BLaER1 (cell line): ENCODE data around the gene AGPAT3.

Source experiments
- H3K27ac ChIP-seq: shearing (Covaris generic); formaldehyde crosslinking; 2 replicates; pipeline ENCODE4 v1.8.1; 2022
- H3K27me3 ChIP-seq: shearing (Covaris generic); formaldehyde crosslinking; 2 replicates; pipeline ENCODE4 v1.8.1; 2022
- H3K36me3 ChIP-seq: shearing (Covaris generic); formaldehyde crosslinking; 2 replicates; pipeline ENCODE4 v1.8.1; 2022
- H3K4me1 ChIP-seq: shearing (Covaris generic); formaldehyde crosslinking; 2 replicates; pipeline ENCODE4 v1.8.1; 2022
- H3K4me2 ChIP-seq: shearing (Covaris generic); formaldehyde crosslinking; 2 replicates; pipeline ENCODE4 v1.8.1; 2022
- H3K4me3 ChIP-seq: shearing (Covaris generic); formaldehyde crosslinking; 2 replicates; pipeline ENCODE4 v1.8.1; 2022
- H3K9ac ChIP-seq: shearing (Covaris generic); formaldehyde crosslinking; 2 replicates; pipeline ENCODE4 v1.8.1; 2022
- H3K9me3 ChIP-seq: shearing (Covaris generic); formaldehyde crosslinking; 2 replicates; pipeline ENCODE4 v1.8.1; 2022
- H4K20me1 ChIP-seq: shearing (Covaris generic); formaldehyde crosslinking; 2 replicates; pipeline ENCODE4 v1.8.1; 2022
- Cebpa-rat ChIP-seq: shearing (Covaris generic); IDR thresholded peaks from 2 replicates; pipeline ENCODE4 v1.8.1; 2022

AGPAT3 gene

DNA sequence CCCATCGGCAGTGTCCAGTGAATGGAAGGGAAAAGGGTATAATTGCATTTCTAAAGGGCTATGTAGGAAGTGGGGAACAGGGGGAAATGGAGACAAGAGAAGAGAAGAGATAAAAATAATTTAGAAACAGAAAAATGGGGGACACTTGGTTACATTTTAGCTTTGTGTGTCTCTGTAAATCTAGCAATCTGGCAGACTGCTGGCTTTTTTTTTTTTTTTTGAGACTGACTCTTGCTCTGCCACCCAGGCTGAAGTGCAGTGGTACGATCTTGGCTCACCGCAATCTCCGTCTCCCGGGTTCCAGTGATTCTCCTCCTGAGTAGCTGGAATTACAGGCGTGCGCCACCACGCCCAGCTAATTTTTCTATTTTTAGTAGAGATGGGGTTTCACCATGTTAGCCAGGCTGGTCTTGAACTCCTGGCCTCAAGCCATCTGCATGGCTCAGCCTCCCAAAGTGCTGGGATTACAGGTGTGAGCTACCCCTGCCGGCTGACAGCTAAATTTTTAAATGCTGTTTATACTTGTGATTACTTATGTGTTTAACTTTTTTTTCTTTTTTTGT, 53.4 kb downstream of the AGPAT3 start:
- no peak overlapping the region for H3K27ac ChIP-seq
- H3K36me3 ChIP-seq: no peaks in the 10 kb centered on the region
- H3K4me3 ChIP-seq: no peak overlapping the region
- peaks cover 20% of the 10 kb centered on the region for H3K27me3 ChIP-seq
- no peak for TF ChIP-seq Cebpa-rat
- H3K9ac ChIP-seq: no peak overlapping the region
- H4K20me1 ChIP-seq: peaks cover 98% of the 10 kb centered on the region
- H3K4me1 ChIP-seq: peaks cover 72% of the 10 kb centered on the region
- no peak overlapping the region for H3K4me2 ChIP-seq
- peaks cover 1% of the 10 kb centered on the region for H3K9me3 ChIP-seq

DNA sequence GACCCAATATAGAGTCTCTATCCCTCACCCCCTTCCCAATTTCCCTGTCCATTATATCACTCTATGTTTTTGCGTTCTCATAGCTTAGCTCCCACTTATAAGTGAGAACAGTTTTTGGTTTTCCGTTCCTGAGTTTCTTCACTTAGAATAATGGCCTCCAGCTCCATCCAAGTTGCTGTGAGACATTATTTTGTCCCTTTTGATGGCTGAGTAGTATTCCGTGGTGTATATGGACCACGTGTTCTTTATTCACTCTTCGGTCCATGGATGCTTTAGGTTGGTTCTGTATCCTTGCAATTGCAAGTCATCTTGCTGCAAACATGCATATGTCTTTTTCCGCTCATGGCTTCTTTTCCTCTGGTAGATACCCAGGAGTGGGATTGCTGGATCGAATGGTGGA, 54.3 kb downstream of the AGPAT3 start:
- Histone ChIP-seq H3K4me3 (no peak overlapping the region), H3K4me1 (peaks cover 72% of the 10 kb centered on the region), H3K4me2 (no peak overlapping the region), H3K9ac (no peak overlapping the region), H3K9me3 (no peaks in the 10 kb centered on the region), H3K27ac (no peak overlapping the region), H4K20me1 (peaks cover 98% of the 10 kb centered on the region), H3K36me3 (no peaks in the 10 kb centered on the region), H3K27me3 (peaks cover 20% of the 10 kb centered on the region)
- no peak for TF ChIP-seq Cebpa-rat

DNA sequence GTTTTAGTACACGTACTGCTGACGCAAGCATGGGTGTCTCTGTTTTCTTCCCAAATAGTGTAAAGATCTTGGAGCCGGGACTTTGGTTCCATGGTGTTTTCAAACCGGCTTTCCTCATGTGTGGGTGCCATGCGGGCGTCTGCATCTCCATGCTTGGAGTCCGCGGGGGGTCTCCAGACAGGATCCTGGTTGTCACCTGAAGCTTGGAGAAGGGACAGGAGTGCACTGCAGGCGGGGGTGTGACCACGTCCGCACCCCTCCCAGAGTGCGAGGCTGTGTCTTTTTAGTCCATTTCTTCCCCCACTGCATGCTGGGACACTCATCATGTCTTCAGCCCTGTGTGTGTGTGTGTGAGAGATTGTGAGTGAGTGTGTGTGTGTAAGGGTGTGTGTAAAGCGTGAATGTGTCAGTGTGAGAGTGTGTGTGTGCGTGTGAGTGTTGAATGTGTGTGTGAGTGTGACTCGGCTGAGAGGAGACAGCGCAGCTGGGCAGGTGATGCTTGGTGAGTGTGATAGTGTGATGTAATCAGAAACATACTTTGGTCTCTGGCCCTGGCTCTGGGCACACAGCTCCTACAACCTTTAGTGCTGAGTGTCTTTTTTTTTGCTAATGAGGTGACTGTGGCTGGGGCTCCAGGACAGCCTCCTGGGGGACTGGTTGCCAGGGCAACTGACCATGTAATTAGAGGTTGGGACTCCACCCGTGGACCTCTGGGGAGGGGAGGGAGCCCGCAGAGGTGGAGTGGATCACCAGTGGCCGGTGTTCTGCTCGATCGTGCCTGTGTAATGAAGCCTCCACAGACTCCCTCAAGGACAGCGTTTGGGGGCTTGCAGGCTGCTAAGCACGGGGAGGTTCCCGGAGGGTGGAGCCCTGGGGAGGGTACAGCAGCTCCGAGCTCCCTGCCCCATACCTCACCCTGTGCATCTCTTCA, 55.1 kb downstream of the AGPAT3 start:
- Histone ChIP-seq H3K4me1 (peaks cover 70% of the 10 kb centered on the region), H3K9ac (no peak overlapping the region), H3K4me3 (no peak overlapping the region), H3K9me3 (no peaks in the 10 kb centered on the region), H3K36me3 (peaks cover 4% of the 10 kb centered on the region; the same call in 1 of the 2 replicates), H3K27me3 (peaks cover 20% of the 10 kb centered on the region), H3K4me2 (peak overlapping the region; percentile 76), H4K20me1 (peaks cover 98% of the 10 kb centered on the region), H3K27ac (no peak overlapping the region)
- no peak for TF ChIP-seq Cebpa-rat

DNA sequence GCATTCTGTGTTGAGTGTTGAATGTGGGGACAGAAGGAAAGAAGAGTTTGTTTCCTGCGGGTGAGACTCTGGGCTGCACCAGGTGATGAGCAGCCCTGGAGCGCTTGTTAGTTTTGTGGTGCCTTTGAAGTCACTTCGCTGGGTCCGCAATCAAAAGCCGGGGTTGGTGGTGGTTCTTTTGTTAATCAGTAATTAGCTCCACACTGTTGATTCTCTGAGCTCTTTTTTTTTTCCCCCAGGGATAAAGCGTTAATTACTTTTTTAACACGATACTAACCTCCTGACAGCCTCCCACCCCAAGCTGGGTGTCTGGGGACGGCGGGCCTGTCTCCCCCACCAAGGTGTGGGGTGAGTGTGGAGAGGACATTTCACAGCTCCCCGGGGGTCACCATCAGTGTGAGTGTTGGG, 56.6 kb downstream of the AGPAT3 start:
- H3K4me2 ChIP-seq: peak overlapping the region; percentile 76
- H3K27me3 ChIP-seq: peaks cover 15% of the 10 kb centered on the region
- no peak overlapping the region for H3K27ac ChIP-seq
- H3K36me3 ChIP-seq: peaks cover 14% of the 10 kb centered on the region; the same call in 1 of the 2 replicates
- H3K4me1 ChIP-seq: peaks cover 64% of the 10 kb centered on the region
- H4K20me1 ChIP-seq: peaks cover 98% of the 10 kb centered on the region
- 0 out of 2 replicates have a peak overlapping the region, but pooled peaks have one; percentile 15 for H3K9ac ChIP-seq
- H3K9me3 ChIP-seq: no peaks in the 10 kb centered on the region
- TF ChIP-seq Cebpa-rat: no peak
- no peak overlapping the region for H3K4me3 ChIP-seq

DNA sequence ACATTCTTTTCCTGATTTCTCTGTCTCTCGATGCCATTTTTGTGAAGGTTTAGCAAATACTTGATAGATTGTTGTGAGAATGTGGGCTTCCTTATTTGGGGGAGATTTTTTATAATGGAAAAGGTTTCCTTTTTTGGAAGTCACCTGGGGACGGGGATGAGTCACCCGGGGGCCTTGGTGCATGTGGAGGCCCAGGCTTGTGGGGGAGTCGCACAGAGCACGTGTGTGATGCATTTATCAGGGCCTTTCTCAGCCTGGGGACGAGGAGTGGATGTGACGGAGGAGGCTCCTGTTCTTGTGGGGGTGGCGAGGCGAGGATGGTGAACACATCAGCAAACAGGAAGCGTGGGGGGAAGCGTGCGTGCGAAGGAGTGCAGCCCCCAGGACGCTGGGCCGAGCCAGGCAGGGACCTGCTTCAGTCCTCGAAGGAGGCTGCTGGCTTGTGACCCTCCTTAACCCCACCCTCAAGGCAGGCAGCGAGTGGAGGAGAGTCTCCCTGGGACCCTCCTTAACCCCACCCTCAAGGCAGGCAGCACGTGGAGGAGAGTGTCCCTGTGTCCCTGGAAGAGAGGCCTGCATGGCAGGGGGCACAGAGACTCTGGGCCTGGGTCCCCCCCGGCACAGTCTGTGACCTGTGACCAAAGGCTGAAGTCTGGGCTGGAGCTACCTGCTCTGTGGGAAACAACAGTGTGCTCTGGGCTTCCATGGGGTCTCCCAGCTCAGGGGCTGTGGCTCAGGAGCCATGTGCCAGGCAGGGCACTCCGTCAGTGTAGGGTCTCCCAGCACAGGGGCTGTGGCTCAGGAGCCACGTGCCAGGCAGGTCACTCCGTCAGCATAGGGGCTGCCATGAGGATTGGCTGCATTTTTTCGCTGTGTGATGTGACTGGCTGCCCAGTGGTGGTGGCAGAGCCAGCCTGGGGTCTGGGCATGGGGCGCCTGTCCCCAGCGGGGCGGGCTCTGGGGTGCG, 57.2 kb downstream of the AGPAT3 start:
- no peak for TF ChIP-seq Cebpa-rat
- no peaks in the 10 kb centered on the region for H3K9me3 ChIP-seq
- H3K4me2 ChIP-seq: peak overlapping the region; percentile 76
- peaks cover 14% of the 10 kb centered on the region; the same call in 1 of the 2 replicates for H3K36me3 ChIP-seq
- peaks cover 8% of the 10 kb centered on the region for H3K27me3 ChIP-seq
- peaks cover 57% of the 10 kb centered on the region for H3K4me1 ChIP-seq
- 0 out of 2 replicates have a peak overlapping the region, but pooled peaks have one; percentile 15 for H3K9ac ChIP-seq
- H4K20me1 ChIP-seq: peaks cover 97% of the 10 kb centered on the region
- H3K27ac ChIP-seq: peak overlapping the region; percentile 40; the same call in 1 of the 2 replicates
- no peak overlapping the region for H3K4me3 ChIP-seq

DNA sequence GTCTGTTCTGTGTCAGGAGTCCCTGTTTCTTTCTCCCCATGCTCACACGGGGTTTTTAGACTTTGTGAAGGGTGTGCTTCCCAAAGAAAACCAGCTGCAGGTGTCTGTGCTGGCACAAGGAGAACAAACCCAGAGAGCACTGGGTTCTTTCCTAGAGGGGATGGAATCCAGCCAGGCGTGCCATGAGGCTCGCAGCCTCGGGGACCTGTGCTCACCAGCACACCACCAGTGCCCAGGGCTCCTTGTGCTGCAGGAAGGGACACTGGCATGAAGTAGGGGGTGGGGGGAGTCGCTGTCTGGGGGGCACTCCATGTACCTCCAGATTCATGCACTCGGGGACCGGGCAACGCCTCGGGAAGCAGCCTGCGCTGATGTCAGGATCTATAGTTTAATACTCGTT, 57.9 kb downstream of the AGPAT3 start:
- H3K27ac ChIP-seq: 0 out of 2 replicates have a peak overlapping the region, but pooled peaks have one; percentile 40
- no peak overlapping the region for H3K4me3 ChIP-seq
- H3K9ac ChIP-seq: no peak overlapping the region
- peaks cover 5% of the 10 kb centered on the region; the same call in 1 of the 2 replicates for H3K27me3 ChIP-seq
- peaks cover 54% of the 10 kb centered on the region for H3K4me1 ChIP-seq
- peaks cover 99% of the 10 kb centered on the region for H4K20me1 ChIP-seq
- no peaks in the 10 kb centered on the region for H3K9me3 ChIP-seq
- H3K36me3 ChIP-seq: peaks cover 19% of the 10 kb centered on the region; the same call in 1 of the 2 replicates
- TF ChIP-seq Cebpa-rat: no peak
- H3K4me2 ChIP-seq: peak overlapping the region; percentile 76

DNA sequence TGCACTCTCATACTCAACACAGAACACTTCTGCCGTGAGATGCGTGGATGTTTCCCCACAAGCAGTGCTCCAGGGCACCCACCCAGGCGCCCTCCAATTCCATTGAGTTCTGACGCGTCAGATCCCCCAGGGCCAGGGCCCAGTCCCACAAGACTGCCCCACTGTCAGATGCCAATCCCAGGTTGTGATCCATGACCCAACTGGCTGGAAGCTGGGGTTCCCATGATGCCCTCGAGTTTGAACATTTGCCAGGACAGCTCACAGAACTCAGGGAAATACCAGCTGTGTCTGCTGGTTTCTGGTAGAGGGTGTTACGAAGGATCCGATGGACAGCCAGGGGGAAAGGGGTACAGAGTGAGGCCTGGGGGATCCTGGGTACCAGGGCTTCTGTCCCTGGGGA, 58.4 kb downstream of the AGPAT3 start:
- Histone ChIP-seq H3K27me3 (peaks cover 5% of the 10 kb centered on the region; the same call in 1 of the 2 replicates), H3K27ac (no peak overlapping the region), H3K9ac (no peak overlapping the region), H4K20me1 (peaks cover 99% of the 10 kb centered on the region), H3K4me3 (no peak overlapping the region), H3K9me3 (no peaks in the 10 kb centered on the region), H3K36me3 (peaks cover 23% of the 10 kb centered on the region; the same call in 1 of the 2 replicates), H3K4me1 (peaks cover 52% of the 10 kb centered on the region), H3K4me2 (peak overlapping the region; percentile 76)
- no peak for TF ChIP-seq Cebpa-rat

DNA sequence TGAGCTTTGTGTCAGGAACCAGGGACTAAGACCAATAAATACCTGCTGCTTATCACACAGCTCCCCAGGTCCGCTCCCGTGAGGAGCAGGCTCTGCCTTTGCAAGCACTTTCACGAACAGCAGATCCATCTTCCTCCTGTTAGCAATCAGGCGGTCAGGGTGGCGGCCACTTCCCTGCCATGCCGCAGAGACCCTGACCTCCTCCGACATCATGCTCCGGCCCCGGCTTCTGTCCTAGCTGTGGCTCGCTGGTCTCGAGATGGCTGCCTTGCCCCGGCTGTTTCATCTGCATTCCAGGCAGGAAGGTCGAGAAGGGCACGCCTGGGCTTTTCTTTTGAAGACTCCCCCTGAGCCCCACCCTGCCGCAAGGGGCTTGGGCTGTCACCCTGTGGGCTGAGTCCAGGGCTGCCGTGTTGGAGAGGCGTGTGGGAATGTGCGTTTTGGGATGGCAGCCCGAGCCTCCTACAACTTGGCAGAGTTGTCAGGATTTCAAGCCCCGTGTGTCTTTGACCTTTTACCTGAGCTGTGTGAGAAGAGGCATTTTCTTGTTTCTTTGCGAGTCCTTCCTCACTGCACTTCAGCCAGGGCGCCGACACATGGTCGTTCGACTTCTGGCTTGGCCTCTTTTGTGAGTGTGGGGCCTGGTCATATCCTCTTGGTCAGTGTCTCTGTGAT, 59.5 kb downstream of the AGPAT3 start:
- H3K4me3 ChIP-seq: no peak overlapping the region
- no peaks in the 10 kb centered on the region for H3K9me3 ChIP-seq
- H3K36me3 ChIP-seq: peaks cover 27% of the 10 kb centered on the region; the same call in 1 of the 2 replicates
- H4K20me1 ChIP-seq: peaks cover 99% of the 10 kb centered on the region
- H3K27me3 ChIP-seq: peaks cover 5% of the 10 kb centered on the region; the same call in 1 of the 2 replicates
- no peak overlapping the region for H3K9ac ChIP-seq
- no peak for TF ChIP-seq Cebpa-rat
- no peak overlapping the region for H3K27ac ChIP-seq
- no peak overlapping the region for H3K4me2 ChIP-seq
- H3K4me1 ChIP-seq: peaks cover 50% of the 10 kb centered on the region
